Prostate gland (tissue), 2 donors: Measurements from ENCODE around the gene RAPGEF3. TPM values are rescaled to one million over a fixed set of nuclear protein-coding genes. Genes with fewer than 3 reads are reported as not detected.

Source experiments
- DNase-seq: peaks from one replicate; pipeline ENCODE4 v3.0.0-alpha.2; 2019; ENCODE audit warnings: low spot score
- H3K27ac ChIP-seq, 2 donors: fragments of 200-600 bp; sonication (generic); 2 replicates each; pipeline ENCODE4 v1.5.1; 2017 to 2019
- H3K27me3 ChIP-seq: fragments of 200-600 bp; sonication (generic); replicated peaks from 2 replicates; pipeline ENCODE4 v1.5.1; 2019; ENCODE audit not compliant: insufficient read depth
- H3K36me3 ChIP-seq, 2 donors: fragments of 200-600 bp; sonication (generic); 1 replicate in 1 of 2; 2 replicates in 1 of 2; pipeline versions ENCODE4 v1.5.1 to v1.8.1; 2017 to 2019
- H3K4me1 ChIP-seq: fragments of 200-600 bp; sonication (generic); replicated peaks from 2 replicates; pipeline ENCODE4 v1.5.1; 2019
- H3K4me3 ChIP-seq, 2 donors: fragments of 200-600 bp; sonication (generic); 2 replicates each; pipeline ENCODE4 v1.5.1; 2017 to 2019
- H3K9me3 ChIP-seq: fragments of 200-600 bp; sonication (generic); 2 replicates; pipeline ENCODE4 v1.5.1; 2017
- CTCF ChIP-seq, 4 experiments: fragments of 200-600 bp in 2 of 4; fragments of 450-650 bp in 2 of 4; sonication (generic) in 2 of 4; IDR thresholded peaks; 1 replicate in 3 of 4; 2 replicates in 1 of 4; pipeline ENCODE4 v1.5.1; 2016 to 2019; ENCODE audit warnings: antibody characterized with exemption in 4 of 4, mild to moderate bottlenecking in 2 of 4, moderate library complexity in 2 of 4
- POLR2A ChIP-seq: fragments of 450-650 bp; IDR thresholded peaks from one replicate; pipeline ENCODE4 v1.6.1; 2016; ENCODE audit warnings: antibody characterized with exemption, mild to moderate bottlenecking
- POLR2AphosphoS5 ChIP-seq: sonication (generic); formaldehyde crosslinking; IDR thresholded peaks from one replicate; pipeline ENCODE4 v1.6.1; 2017; ENCODE audit warnings: antibody characterized with exemption
- WGBS: methylation state at CpG from one replicate; pipeline ENCODE4 v1.1.5; 2018; 5-methylcytosine and 5-hydroxymethylcytosine counted together
- intact Hi-C: fragments of 100-400 bp; cut with DNase I; formaldehyde crosslinking; loops from one replicate; pipeline ENCODE4 v1.14.2; 2022
- total RNA-seq, 2 donors: library from RNA; depleted of rRNA; stranded (reverse); fragments of >200 nt; gene quantifications; one replicate each; pipeline ENCODE4 v1.1.0, GENCODE V29; 2016

Gene RAPGEF3
- total RNA-seq, 2 donors from 2014 or later: 19.1 to 28.5 TPM

DNA sequence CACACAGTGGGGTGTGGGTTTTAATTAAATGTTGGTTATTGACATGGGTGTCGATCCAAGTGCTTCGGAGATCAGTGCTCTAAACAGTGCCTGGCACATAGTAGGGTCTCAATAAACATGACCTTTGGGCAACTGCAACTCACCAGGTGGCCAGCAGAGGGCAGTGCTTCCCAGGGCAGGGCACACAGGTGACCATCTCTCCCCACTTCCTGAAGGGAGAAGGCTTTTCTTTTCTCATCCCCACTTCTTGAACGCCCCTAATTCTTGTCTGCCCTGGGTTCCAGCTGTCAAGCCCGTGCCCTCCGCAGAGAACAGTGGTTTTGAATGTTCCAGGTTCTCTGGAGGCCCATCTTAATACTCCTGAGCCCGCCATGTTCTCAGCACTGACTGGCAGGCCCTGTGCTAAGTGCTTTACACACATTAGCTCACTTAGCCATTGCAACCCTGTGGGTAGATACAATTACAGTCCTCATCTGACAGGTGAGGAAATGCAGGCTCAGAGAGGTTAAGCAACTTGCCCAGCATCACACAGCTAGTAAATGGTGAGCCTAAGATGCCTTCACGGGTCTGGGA, 16.3 kb downstream of the RAPGEF3 start:
- DNase-seq: no peak
- intact Hi-C loops: loop anchor here (5.0 kb wide), 1 partner anchor 35 kb away; no protein-coding TSS in a partner anchor
- H3K4me3 ChIP-seq: no peak overlapping the region
- 78% methylated on average over 7 of the region's 7 CpGs for WGBS
- TF ChIP-seq CTCF (IDR thresholded peaks at IDR 0.05) (peak; percentile 94 to 99 (median 94)), POLR2A (no peak), POLR2AphosphoS5 (peak; percentile 15)
- H3K27me3 ChIP-seq: no peaks in the 10 kb centered on the region
- H3K9me3 ChIP-seq: no peaks in the 10 kb centered on the region
- no peak overlapping the region for H3K27ac ChIP-seq
- no peaks in the 10 kb centered on the region for H3K4me1 ChIP-seq
- no peaks in the 10 kb centered on the region for H3K36me3 ChIP-seq

- WGBS: 28% methylated on average over 4 of the region's 4 CpGs
- H3K4me1 ChIP-seq: no peaks in the 10 kb centered on the region
- DNase-seq: no peak
- H3K4me3 ChIP-seq: no peak overlapping the region
- no peak overlapping the region for H3K27ac ChIP-seq
- no peaks in the 10 kb centered on the region for H3K27me3 ChIP-seq
- intact Hi-C loops: loop anchor here (5.0 kb wide), 1 partner anchor 36 kb away; no protein-coding TSS in a partner anchor
- TF ChIP-seq CTCF (IDR thresholded peaks at IDR 0.05) (no peak), POLR2AphosphoS5 (no peak), POLR2A (no peak)
- H3K9me3 ChIP-seq: no peaks in the 10 kb centered on the region
- H3K36me3 ChIP-seq: no peaks in the 10 kb centered on the region
Observed at GRCh38 chr12:47741340-47741703, 17.4 kb downstream of the RAPGEF3 start.

DNA sequence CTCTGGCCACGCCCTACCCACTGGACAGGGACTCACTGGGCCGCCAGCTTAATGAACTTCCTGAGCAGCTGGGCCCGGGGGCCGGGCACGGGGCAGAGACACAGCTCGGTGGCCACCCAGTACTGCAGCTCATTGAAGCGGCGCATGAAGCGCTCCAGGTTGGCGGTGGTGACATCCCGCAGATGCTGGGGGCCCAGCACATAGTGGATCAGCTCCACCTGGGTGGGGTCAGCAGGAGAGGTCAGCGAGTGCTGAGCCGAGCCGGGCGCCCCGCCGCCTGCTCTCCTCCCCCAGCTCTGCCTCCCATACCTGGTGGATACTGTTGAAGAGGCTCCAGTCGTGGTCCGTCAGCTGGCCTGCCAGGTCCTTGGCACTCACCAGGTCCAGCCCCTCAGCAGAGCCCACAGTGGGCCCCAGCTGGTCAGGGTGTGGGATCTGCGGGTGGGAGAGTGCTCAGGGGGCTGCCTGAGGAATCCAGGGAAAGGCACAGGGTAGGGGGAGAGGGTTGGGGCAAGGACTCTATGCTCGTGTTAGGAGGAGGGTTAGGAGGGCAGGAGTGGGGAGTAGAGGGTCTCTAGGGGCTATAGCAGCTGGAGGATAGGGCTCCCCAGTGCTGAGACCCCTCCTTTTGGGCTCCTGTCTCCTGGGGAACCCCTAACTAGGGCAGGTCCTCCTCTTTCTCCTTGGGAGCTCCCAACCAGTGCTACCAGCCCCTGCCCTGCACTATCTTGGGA, 17.9 kb downstream of the RAPGEF3 start:
- Histone ChIP-seq H3K9me3 (no peaks in the 10 kb centered on the region), H3K27ac (no peak overlapping the region), H3K36me3 (no peaks in the 10 kb centered on the region), H3K4me1 (no peaks in the 10 kb centered on the region), H3K4me3 (no peak overlapping the region), H3K27me3 (no peaks in the 10 kb centered on the region)
- no peak for DNase-seq
- intact Hi-C loops: loop anchor here (5.0 kb wide), 1 partner anchor 37 kb away; no protein-coding TSS in a partner anchor
- WGBS: 79% methylated on average over 21 of the region's 21 CpGs
- TF ChIP-seq POLR2AphosphoS5 (no peak), CTCF (IDR thresholded peaks at IDR 0.05) (no peak), POLR2A (no peak)

DNA sequence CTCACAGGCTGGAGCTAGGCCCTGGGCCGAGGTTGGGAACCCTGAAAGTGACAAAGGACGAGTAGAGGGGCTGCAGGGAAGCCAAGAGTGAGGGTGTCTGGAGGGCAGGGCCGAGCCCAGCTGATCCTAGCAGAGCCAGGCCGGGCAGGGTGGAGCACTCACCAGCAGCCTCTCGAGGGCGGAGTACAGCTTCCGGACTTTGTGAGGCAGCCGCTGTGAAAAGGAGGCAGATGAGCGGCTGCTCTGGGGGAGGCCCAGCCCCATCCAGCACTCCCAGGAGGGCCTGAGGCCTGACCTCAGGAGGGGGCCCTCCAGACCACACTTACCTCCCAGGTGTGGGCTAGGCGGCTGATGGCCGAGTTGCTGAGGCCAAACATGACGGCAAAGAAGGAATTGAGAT, 18.7 kb downstream of the RAPGEF3 start:
- Histone ChIP-seq H3K27ac (no peak overlapping the region), H3K4me1 (no peaks in the 10 kb centered on the region), H3K36me3 (no peaks in the 10 kb centered on the region), H3K9me3 (no peaks in the 10 kb centered on the region), H3K27me3 (no peaks in the 10 kb centered on the region), H3K4me3 (no peak overlapping the region)
- no peak for TF ChIP-seq POLR2AphosphoS5
- no peak for TF ChIP-seq POLR2A
- TF ChIP-seq CTCF (IDR thresholded peaks at IDR 0.05): no peak
- WGBS: 89% methylated on average over 12 of the region's 12 CpGs
- intact Hi-C loops: loop anchor here (5.0 kb wide), 1 partner anchor 37 kb away; no protein-coding TSS in a partner anchor
- no peak for DNase-seq

DNA sequence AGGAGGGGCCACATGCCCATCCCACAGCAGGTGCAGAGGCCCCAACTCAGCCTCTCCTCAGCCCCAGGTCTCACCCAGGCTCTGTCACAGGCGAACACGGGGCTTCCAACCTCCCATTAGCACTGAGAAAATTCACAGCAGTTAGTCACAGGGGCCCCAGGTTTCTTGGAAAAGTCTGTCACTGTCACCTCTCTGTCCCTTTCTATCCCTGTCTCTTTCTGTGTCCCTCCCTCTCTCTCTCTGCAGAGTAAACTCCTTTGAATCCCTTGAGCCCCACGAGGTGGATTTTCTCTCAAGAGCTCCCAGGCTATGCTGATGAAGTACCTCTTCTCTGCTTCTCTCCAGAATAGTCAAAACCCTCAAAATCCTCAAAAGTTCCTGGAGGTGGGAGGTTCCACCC, 19.4 kb downstream of the RAPGEF3 start:
- Histone ChIP-seq H3K9me3 (no peaks in the 10 kb centered on the region), H3K4me1 (no peaks in the 10 kb centered on the region), H3K36me3 (no peaks in the 10 kb centered on the region), H3K27me3 (no peaks in the 10 kb centered on the region), H3K27ac (no peak overlapping the region), H3K4me3 (no peak overlapping the region)
- DNase-seq: no peak
- intact Hi-C loops: no loop called here
- TF ChIP-seq POLR2AphosphoS5 (no peak), CTCF (IDR thresholded peaks at IDR 0.05) (no peak), POLR2A (no peak)
- 74% methylated on average over 3 of the region's 3 CpGs for WGBS
